Right lobe of liver (tissue), 4 donors: ENCODE results near the gene ADAMTS20.

ENCODE experiments used
- CTCF ChIP-seq, 4 donors: fragments of 200-600 bp in 3 of 4; fragments of 450-650 bp in 1 of 4; IDR thresholded peaks; one replicate each; pipeline versions ENCODE4 v1.5.1 to v1.8.0; 2016 to 2022; ENCODE audit warnings: antibody characterized with exemption in 4 of 4, mild to moderate bottlenecking in 2 of 4
- POLR2A ChIP-seq: fragments of 450-650 bp; IDR thresholded peaks from one replicate; pipeline ENCODE4 v1.6.1; 2017; ENCODE audit warnings: antibody characterized with exemption, mild to moderate bottlenecking
- donor health status: DM: no; HTN: no; CAD: no.
- donor health status: DM: no; HTN: no; CAD: no.
- donor health status: DM: no; HTN: yes; CAD: no.

GRCh38 chr12:43578782-43579181, 26.8 kb upstream of the ADAMTS20 start:
- TF ChIP-seq CTCF (IDR thresholded peaks at IDR 0.05) (no peak), POLR2A (no peak)
